ENCODE results near the gene BCHE.

GRCh38 chr3:165728924-165729323 lies 108.3 kb downstream of the BCHE start:
- TF ChIP-seq CTCF (IDR thresholded peaks at IDR 0.05): no peak
- TF ChIP-seq POLR2A (IDR thresholded peaks at IDR 0.05): no peak
- TF ChIP-seq POLR2AphosphoS5 (IDR thresholded peaks at IDR 0.05): no peak

Measured in transverse colon (tissue), 4 donors.